Globus pallidus (tissue), 1 donor: ENCODE data around the gene PLCXD3.
A peak's percentile ranks its signal among the peaks of the same experiment; 100 is the strongest.

Experiments
- DNase-seq: peaks from one replicate; pipeline ENCODE4 v3.0.0-alpha.2; 2015; ENCODE audit warnings: low spot score

PLCXD3 gene

DNA sequence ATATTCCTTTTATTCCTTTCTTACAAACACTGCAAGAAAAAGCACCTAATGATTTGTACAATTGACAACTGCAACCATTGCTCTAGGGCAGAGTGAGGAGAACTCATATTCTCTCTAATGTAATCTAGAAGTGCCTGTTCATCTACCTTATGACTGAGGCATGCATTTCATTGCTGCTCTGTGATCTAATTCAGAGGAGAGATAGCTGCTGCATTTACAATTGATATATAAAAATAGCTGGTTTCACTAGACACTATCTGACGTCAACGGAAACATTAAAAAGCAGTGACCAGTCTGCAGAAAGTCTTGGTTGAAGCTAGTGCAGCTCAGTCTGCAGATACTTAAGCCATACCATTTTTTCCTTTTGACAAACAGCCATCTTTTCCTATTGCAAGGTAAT is 224.2 kb downstream of the PLCXD3 start:
- DNase-seq: no peak

DNA sequence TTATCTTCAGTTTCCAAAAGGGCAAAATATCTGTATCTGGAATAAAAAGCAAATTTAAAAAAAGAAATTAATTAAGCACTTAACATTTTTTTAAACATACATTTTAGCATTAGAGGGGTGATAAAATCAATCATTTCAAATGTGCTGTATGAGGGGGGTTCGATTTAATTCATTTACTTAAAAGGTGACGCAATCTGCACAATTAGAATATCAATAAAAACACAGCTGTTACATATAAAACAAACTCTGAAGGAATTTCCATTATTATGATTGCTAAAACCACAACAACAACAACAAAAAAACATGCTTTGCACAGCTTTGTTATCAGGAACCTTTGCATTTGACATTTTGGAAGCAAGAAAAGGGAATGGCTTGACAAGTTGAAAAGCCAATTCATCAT is 225.5 kb downstream of the PLCXD3 start:
- DNase-seq: no peak

DNA sequence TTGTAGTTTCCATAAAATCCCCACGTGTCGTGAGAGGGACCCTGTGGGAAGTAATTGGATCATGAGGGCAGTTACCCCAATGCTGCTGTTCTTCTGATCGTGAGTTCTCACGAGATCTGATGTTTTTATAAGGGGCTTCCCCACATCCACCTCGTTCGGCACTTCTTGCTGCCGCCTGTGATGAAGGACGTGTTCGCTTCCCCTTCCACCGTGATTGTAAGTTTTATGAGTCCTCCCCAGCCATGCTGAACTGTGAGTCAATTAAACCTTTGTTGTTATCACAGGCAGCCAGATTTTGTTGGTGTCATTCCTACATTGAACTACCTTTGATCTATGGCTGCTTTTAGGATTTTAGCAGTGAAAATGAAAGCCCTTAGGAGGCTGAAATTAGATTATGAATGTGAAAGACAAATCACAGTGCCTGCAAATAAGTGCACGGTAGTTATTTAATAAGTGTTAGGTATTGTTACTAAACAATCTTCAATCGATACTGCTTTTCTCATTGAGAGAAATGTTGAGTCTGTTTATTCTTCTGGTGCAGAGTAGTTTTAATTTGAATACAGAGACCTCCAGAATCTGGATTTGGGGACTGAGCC is 229.1 kb downstream of the PLCXD3 start:
- DNase-seq: no peak

DNA sequence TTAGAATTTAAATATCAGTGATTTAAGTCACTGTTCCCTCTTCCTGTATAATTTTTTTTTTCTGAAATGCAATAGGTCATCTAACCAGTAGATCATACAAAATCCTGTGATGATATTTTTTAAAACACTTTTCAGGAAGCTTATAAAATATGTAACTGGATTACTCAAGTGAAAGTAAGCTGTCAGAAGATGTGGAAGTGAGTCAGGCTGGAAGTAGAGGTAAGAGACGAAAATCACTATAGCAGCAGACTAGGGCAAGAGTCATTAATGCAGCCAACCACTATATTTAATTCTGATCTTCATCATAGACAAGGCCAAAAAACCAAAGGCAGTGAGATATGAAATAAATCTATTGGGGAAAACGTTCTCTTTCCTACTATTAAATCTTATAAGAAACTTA is 231.4 kb downstream of the PLCXD3 start:
- DNase-seq: no peak

DNA sequence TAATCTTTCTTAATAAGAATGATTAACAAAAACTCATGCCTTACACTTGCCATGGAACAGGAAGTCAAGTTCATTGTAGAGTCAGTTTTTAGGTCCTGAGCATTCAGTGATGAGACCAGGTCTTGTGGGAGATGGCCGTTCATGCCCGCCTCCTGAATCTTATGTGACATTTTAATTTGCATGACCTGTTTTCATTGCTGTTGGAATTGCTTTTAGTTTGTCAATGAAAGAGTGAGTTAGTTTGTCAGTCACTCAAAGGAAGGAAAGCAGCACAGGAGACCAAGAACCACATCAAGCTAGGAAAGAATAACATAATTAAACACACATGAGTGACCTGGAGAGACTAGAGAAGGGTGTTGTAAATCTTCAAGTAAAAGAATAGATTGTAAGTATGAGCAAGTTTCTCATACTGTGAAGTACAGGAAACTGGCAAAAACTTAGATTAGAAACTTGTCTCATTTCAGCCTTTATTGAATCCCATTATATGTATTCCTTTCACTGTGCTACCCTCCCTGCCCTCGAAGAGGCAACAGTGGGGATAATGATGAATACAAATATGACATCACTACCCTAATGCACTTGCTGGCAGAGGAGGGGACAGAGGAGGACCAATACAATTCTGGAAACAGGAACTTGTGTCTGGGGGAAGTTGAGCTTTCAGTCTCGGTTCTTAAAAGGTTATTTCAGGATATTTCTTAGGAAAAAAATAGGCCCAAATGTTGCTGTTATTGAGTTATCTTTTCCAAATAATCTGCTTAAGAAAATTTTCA is 232.7 kb downstream of the PLCXD3 start:
- DNase-seq: peak; percentile 6

DNA sequence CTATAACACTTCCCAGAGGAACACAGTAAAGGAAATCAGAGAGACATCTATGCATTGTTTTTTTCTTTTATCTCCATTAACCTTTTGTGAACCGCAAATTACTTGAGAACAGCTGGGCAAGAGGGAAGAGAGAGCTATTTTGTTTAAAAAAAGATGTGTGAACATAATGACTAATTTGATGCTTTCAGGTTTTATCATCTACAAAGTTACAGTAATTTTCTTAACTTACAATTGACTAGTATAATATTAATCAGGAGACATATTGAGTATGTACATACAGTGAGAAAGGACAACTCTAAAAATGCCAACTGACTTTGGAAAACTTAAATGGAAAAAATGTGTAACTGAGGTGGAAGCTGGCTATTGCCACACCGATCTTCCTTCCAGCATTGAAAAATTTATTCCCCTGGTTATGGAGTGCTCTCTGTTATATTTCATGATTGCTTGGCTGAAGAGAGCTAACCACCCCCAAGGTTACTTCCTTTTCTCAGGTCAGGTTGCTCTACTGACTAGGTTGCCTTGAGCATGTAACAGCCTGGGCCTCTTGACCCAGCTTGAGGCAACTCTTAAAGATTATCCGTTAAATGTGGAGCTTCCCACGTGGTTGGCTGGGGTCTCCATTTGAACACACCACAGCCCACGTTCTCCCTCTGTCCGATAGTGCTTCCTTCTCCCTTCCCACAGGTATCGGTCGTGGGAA is 234.4 kb downstream of the PLCXD3 start:
- no peak for DNase-seq

DNA sequence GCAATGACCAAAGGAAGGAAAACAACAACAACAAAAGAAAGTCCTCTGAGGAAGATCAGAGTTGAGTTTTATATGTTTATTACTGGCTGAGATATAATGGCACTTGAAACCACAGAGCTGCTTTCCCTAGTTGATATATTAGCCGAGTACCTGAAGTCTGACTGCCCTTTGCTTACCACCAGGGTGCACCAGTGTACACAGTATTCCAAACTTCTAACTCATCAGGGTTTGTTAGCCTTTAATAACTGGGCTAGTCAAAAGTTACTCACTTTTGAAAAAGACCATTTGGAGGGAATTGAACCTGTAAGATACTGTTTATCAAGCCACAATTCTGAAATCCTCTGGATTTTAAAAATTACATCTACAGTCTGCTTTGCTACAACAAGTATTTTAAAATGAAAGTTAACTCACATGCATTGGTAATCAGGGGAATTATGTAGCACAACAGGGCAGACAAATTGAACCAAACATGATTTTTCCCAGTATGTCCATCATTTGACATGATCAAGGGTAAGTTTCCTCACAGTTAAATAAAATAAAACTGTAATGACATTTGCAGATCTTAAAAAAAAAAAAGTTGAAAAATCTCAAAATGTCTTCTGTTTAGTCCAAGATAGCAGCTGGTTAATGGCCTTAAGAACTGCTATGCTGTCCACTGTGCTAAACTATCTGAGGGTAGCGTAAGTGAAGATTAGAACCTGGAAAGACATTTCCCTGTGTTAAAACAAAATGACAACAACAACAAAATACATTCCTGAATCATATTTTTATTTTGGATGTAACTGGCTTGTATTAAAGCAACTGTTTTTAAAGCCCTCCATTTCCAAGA is 239.8 kb downstream of the PLCXD3 start:
- peak; percentile 77 for DNase-seq

DNA sequence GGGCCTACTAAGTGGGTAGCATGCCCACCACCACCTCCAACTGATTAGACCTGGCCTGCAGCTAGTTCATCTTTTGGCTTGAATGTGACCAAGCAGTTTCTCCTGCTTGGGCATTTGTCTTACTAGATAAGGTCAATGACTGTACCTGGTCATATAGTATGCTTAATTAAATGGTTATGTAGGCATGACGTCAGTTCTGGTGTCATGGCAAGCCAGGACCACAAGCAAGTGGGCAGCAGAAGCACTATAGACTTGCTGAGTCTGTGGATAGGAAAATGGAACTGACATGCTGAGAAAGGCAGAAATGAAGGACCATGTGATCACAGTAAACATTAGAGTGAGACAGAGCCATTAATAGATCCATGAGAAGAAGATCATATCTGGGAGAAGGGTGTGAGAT is 241.5 kb downstream of the PLCXD3 start:
- no peak for DNase-seq

DNA sequence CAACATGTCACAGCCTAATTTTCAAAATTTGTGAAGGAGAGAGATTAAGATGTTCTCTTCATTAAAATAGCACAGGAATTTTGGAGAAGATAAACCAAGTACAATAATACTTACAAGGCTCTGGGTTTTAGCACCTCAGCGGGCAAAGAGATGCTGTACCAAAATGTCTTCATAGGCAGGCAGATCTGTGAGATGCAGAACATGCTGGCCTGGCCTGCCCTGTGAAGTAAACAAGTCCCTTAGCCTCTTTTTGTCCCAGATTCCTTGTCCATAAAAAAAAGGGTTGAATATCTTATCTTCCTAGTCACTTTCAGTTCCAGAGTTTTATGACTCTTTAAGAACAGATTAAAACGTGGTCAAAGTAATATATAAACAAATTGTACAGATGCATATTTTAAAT is 244.0 kb downstream of the PLCXD3 start:
- DNase-seq: no peak

DNA sequence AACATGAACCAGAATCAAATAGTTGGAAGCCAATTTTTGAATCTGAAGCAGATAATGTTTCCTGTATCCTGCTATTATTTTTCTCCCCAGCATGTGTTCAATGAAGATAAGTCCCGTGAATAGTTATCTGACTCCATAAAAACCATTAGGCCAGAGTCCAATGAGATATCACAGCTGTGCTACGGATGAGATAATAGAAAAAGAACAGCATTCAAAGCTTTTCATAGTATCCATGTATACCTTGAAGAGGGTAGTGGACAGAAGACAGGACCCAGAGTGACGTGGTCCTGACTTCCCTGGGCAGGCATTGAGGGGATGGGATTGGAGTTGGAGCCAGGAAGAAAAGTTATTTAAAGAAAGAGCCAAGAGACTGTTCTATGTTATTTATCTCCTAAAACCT is 246.4 kb downstream of the PLCXD3 start:
- no peak for DNase-seq

DNA sequence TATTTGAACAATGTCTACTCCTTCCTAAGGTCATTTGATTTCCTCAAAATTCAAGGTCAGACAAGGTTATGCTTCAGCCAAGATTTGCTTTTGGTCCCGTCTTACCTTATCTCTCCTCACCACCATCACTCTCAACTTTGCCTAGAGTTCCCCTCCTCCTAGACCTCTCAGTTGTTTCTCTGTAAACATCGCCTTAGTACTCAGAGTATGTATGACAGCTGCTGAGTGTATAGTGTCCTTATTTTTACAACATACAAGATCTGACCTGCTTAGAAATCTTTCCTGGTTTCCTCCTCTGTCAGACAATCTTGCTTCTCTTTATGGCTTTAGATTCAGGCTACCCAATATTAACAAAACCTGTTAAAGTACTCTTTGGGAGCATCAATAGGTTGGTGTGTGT is 247.1 kb downstream of the PLCXD3 start:
- no peak for DNase-seq
